Activated CD4-positive, CD25-positive, alpha-beta regulatory T cell treated with anti-CD3 and anti-CD28 coated beads, Interleukin-2, amount 50 U/mL, for 16 hours (primary cell): ENCODE results near the gene RSPH10B2.
"Not testable (repeated sequence)": the region's sequence is repeated elsewhere in the genome, so short reads cannot be mapped to it uniquely, and the experiment has no call there.

Experiments used
- DNase-seq: peaks from one replicate; pipeline ENCODE4 v3.0.0-alpha.2; 2020; ENCODE audit warnings: low read depth, low spot score

Gene RSPH10B2

GRCh38 chr7:6842278-6842921, 88.5 kb downstream of the RSPH10B2 start:
- DNase-seq, result not testable (repeated sequence)

DNA sequence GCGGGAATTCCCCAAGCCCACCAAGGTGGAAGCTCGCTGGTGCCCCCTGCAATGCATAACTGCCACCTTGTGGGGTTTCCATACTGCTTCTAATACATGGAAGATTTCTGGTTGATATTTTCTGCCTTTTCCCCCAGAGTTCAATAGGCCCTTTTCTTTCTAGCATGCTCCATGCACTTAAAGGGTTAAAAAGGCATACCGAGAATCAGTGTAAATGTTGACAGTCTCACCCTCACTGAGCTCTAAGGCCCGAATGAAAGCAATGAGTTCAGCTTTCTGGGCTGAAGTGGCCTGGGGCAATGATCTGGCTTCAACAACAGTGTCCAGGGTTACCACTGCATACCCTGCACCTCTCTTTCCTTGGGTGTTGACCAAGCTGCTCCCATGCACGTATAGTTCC, 89.2 kb downstream of the RSPH10B2 start:
- DNase-seq, result not testable (repeated sequence)

DNA sequence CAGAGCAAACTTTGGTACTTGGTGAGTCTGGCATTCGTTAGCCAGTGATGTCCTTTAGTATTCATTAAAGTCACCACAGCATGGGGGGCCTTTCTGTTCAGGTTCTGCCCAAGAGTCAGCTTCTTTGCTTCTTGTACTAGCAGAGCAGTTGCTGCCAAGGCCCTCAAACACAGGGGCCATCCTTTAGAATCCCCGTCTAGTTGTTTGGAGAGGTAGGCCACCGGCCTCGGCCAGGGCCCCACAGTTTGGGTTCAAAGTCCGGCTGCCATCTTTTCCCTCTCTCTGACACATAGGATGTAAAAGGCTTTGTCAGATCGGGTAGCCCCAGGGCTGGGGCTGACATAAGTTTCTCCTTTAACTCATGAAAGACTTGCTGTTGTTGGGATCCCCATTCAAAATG, 89.8 kb downstream of the RSPH10B2 start:
- not testable (repeated sequence) for DNase-seq

DNA sequence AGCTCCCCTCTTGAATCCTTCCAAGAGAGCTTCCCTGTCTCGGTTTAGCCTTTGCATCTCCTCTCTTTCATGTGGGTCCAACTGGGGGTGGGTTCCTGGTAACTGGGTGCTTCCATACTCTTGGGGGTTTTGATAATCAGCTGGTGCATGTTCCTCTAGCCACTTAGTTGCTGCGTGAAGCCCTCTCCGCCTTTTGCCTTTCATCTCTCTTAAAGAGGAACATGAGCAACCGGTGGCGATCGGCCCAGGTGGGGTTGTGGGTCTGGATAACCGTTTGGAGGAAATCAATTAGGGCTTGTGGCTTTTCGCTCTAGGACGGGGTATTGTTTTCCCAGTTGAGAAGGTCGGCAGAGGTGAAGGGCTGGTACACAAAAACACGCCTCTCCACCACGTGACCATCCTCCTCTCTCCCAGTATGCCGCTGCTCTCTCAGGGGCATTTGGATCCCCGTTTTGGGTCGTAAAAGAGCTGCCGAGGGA, 92.1 kb downstream of the RSPH10B2 start:
- DNase-seq, result not testable (repeated sequence)

GRCh38 chr7:6847751-6848150, 93.8 kb downstream of the RSPH10B2 start:
- not testable (repeated sequence) for DNase-seq
